ENCODE results near the gene BAK1.

DNA sequence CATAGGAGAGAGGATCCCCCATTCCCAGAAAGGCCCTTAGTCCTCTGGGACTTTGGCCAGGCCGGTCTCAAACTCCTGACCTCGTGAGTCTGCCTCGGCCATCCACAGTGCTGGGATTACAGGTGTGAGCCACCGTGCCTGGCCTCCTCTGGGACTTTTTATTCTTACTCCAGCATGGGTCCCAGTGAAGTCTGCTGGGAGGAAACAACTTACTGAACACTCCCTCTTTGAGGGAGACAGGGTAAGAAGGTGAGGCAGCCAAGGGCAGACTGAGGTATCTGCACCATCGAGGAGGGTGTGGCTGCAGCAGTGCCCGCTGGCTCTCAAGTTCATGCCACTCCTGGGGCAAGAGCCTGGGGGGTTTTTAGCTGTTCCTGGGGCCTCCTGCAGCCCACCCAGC, 2.4 kb downstream of the BAK1 start:
- TF ChIP-seq, protein P1, sequence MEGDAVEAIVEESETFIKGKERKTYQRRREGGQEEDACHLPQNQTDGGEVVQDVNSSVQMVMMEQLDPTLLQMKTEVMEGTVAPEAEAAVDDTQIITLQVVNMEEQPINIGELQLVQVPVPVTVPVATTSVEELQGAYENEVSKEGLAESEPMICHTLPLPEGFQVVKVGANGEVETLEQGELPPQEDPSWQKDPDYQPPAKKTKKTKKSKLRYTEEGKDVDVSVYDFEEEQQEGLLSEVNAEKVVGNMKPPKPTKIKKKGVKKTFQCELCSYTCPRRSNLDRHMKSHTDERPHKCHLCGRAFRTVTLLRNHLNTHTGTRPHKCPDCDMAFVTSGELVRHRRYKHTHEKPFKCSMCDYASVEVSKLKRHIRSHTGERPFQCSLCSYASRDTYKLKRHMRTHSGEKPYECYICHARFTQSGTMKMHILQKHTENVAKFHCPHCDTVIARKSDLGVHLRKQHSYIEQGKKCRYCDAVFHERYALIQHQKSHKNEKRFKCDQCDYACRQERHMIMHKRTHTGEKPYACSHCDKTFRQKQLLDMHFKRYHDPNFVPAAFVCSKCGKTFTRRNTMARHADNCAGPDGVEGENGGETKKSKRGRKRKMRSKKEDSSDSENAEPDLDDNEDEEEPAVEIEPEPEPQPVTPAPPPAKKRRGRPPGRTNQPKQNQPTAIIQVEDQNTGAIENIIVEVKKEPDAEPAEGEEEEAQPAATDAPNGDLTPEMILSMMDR (IDR thresholded peaks at IDR 0.05; ENCODE audit: low read depth, low read length, poor library complexity, severe bottlenecking) = no peak
- no peak for TF ChIP-seq EZH2phosphoT487 (IDR thresholded peaks at IDR 0.05; ENCODE audit: borderline replicate concordance, low read length)
